HG02798 (cell line): ENCODE data around the gene CPNE7.
"Not testable (repeated sequence)": the region's sequence is repeated elsewhere in the genome, so short reads cannot be mapped to it uniquely, and the experiment has no call there.

Source experiments
- ATAC-seq: cut with Tn5 transposase; IDR thresholded peaks from one replicate; pipeline ENCODE4 v1.9.1; 2021; ENCODE audit warnings: mild to moderate bottlenecking; ENCODE audit not compliant: unreplicated experiment, poor library complexity

CPNE7 gene

GRCh38 chr16:89618109-89618998 lies 42.8 kb downstream of the CPNE7 start:
- ATAC-seq = no peak

GRCh38 chr16:89619840-89620239 lies 44.3 kb downstream of the CPNE7 start:
- no peak for ATAC-seq

- no peak for ATAC-seq
Observed at GRCh38 chr16:89620406-89620841, 44.9 kb downstream of the CPNE7 start.

- ATAC-seq = no peak
Observed at GRCh38 chr16:89621136-89621697, 45.7 kb downstream of the CPNE7 start.

- no peak for ATAC-seq
Observed at GRCh38 chr16:89621698-89622409, 46.3 kb downstream of the CPNE7 start.

DNA sequence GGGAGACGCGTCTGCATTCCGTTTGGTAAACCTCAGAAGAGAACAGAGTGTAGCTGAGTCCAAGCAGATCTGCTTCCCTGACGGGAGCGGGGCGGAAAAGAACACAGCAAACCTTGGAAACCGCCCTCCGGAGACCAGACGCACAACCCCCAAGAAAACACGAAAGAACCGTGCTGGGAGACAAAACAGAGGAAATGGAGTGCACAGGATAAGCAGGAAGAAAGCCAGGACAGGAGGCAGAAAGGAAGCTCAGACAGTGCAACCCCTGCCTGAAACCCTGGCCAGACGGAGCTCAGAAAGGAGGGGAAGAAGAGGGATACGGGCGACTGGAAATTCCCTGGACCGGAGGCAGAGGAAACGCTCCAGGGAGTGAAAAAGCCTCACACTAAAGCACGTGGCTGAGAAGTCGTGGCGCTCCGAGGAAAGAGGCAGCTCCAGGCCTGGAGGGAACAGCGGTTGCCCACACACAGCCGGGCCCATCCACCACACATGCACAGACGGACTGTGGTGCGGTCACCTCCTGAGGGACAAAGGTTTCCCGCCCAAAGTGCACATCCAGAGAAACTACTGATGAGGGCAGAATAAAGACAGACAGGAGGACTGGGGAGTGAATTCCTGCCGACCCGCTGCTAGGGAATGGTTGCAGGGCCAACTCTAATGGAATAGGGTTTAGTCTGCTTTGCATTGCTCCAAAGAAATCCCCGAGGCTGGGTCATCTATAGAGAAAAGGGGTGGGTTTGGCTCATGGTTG lies 48.1 kb downstream of the CPNE7 start:
- ATAC-seq = no peak

DNA sequence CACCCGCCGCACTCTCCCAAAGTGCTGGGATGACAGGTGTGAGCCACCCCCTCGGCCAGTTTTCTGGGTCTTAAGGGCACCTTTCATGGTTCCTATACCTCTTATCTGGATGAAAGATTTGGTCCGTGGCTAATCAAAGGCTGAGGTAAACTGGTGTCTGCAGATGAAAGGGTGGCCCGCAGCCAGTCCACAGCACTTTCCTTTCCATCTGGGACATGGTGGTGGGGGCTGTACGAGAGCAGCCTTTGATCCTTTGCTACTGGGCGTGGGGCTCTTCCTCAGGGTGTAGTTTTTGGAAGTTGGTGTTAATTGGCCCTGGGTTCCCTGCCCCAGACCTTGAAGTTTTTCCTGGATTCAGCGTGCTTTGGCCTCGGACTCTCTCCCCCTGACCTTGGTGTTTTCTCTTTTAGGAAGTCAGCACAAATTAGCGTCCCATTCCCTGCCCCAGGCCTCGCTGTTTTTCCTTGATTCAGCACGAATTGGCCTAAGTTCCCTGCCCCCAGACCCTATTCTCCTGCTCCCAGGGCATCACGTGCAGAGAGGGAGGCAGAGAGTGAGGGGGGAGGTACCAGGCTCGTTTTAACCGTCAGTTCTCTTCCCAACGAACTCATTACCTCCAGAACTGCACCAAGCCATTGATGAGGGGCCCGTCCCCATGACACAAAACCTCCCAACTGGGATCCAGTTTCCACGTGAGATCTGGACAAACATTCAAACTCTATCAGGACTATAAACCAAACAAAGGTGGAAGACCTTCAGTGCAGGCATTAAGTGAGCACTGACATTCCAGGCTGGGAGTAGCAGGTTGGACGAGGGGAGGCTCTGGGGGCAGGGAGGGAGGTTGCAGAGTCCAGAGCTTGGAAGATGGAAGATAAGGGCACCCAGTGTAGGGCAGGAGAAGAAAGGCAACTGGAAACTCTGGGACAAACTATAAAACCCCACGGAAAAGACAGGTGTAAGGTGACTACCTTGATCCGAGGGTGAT lies 49.5 kb downstream of the CPNE7 start:
- no peak for ATAC-seq

GRCh38 chr16:89629827-89630610 lies 54.5 kb downstream of the CPNE7 start:
- ATAC-seq = no peak

- no peak for ATAC-seq
Observed at GRCh38 chr16:89633064-89633631, 57.6 kb downstream of the CPNE7 start.

GRCh38 chr16:89634463-89635385 lies 59.2 kb downstream of the CPNE7 start:
- not testable (repeated sequence) for ATAC-seq

- no peak for ATAC-seq
Observed at GRCh38 chr16:89636663-89637062, 61.1 kb downstream of the CPNE7 start.

GRCh38 chr16:89637379-89637778 lies 61.8 kb downstream of the CPNE7 start:
- ATAC-seq = no peak

GRCh38 chr16:89638455-89638854 lies 62.9 kb downstream of the CPNE7 start:
- no peak for ATAC-seq

DNA sequence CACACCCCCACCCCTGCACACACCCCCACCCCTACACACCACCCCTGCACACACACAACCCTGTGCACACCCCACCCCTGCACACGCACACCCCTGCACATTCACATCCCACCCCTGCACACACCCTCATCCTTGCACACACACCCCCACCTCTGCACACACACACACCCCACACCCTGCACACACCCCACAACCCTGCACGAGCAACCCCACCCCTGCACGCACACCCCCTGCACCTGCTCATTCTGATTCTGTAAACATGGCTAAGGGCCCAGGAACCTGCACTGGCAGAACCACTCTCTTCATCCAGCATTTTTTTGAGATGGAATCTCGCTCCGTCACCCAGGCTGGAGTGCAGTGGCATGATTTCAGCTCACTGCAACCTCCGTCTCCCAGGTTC lies 63.8 kb downstream of the CPNE7 start:
- no peak for ATAC-seq

DNA sequence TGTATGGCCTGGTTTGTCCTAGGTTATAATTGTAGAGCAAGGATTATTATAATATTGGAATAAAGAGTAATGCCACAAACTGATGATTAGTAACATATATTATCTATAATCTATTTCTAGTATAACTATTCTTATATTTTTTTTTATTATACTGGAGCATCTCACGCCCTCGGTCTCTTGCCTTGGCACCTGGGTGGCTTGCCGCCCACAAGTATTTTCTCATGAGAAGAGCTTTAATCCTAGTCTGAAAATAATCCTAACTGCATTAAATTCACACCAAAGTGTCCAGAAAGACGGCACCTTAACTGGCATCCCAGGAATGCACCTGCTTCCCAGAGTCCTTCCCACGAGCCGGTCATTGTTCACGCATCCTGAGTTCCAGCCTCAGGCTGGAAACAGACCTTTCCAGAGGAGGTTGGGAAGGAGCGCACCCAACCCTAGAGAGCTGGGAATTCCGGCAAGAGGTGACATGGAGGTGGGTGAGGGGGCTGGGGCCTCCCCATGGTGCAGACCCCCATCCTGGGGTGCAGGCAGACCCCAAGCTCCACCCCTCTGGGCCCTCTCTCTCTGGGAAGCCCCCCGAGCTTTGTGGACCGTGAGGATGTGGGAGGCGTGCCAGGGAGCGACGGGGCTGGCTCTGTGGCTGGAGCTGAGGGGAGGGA lies 66.0 kb downstream of the CPNE7 start:
- ATAC-seq = no peak

DNA sequence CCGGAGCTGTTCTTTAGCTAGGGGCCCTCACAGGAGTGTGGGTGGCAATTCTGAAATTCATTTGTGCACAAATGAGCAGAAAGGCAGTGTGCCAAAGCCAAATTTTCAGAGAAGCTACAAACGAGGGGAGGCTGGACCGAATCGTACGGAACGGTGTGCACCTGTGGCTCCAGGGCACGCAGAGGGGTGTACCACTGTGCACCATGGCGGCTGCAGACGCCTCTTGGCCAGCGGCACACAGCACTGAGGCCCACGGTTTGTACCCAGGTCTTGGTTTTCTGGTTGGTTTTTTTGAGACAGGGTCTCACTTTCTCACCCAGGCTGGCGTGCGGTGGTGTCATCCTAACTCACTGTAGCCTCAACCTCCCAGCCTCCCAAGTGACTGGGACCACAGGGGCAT lies 67.0 kb downstream of the CPNE7 start:
- no peak for ATAC-seq
